Brain microvascular endothelial cell (primary cell): ENCODE measurements around the gene ZNHIT6.

Experiments used
- DNase-seq: peaks from one replicate; pipeline ENCODE4 v3.0.0-alpha.2; 2020
- H3K27ac ChIP-seq: fragments of 250-450 bp; sonication (Bioruptor Pico); 2 replicates; pipeline ENCODE4 v1.5.1; 2020; ENCODE audit warnings: mild to moderate bottlenecking, moderate library complexity
- H3K27me3 ChIP-seq: fragments of 250-450 bp; sonication (Bioruptor Pico); replicated peaks from 2 replicates; pipeline ENCODE4 v1.5.1; 2020; ENCODE audit warnings: mild to moderate bottlenecking
- H3K36me3 ChIP-seq: fragments of 250-450 bp; sonication (Bioruptor Pico); replicated peaks from 2 replicates; pipeline ENCODE4 v1.5.1; 2020; ENCODE audit warnings: mild to moderate bottlenecking
- H3K4me3 ChIP-seq: 2 replicates; pipeline ENCODE4 v1.5.1; 2011; ENCODE audit warnings: low read depth, mild to moderate bottlenecking, control low read depth, low read length, moderate library complexity
- in situ Hi-C: cut with HindIII; loops from 2 replicates; pipeline ENCODE4 v1.10.0; 2017; ENCODE audit warnings: low sequenced_read_pairs, low pct_ligation_motif_present
- TF ChIP-seq, protein P1 (sequence below): IDR thresholded peaks from 2 replicates; pipeline ENCODE4 v1.5.1; 2011; ENCODE audit warnings: low read depth, mild to moderate bottlenecking, moderate library complexity, low read length, control low read depth, inconsistent platforms; ENCODE audit errors: missing control alignments

ZNHIT6 gene

GRCh38 chr1:85623061-85623471 lies 85.2 kb downstream of the ZNHIT6 start:
- peak overlapping the region; percentile 81 for H3K27ac ChIP-seq
- in situ Hi-C loops: no loop called here
- DNase-seq: peak; percentile 90

GRCh38 chr1:85621430-85621829 lies 86.8 kb downstream of the ZNHIT6 start:
- H3K27ac ChIP-seq: no peak overlapping the region
- TF ChIP-seq, protein P1, sequence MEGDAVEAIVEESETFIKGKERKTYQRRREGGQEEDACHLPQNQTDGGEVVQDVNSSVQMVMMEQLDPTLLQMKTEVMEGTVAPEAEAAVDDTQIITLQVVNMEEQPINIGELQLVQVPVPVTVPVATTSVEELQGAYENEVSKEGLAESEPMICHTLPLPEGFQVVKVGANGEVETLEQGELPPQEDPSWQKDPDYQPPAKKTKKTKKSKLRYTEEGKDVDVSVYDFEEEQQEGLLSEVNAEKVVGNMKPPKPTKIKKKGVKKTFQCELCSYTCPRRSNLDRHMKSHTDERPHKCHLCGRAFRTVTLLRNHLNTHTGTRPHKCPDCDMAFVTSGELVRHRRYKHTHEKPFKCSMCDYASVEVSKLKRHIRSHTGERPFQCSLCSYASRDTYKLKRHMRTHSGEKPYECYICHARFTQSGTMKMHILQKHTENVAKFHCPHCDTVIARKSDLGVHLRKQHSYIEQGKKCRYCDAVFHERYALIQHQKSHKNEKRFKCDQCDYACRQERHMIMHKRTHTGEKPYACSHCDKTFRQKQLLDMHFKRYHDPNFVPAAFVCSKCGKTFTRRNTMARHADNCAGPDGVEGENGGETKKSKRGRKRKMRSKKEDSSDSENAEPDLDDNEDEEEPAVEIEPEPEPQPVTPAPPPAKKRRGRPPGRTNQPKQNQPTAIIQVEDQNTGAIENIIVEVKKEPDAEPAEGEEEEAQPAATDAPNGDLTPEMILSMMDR: no peak
- in situ Hi-C loops: no loop called here
- no peak overlapping the region for H3K4me3 ChIP-seq
- H3K27me3 ChIP-seq: no peaks in the 10 kb centered on the region
- H3K36me3 ChIP-seq: no peaks in the 10 kb centered on the region
- no peak for DNase-seq

More at GRCh38 chr1:85623061-85623471, 85.2 kb downstream of the ZNHIT6 start:
- Histone ChIP-seq H3K27me3 (no peaks in the 10 kb centered on the region), H3K36me3 (no peaks in the 10 kb centered on the region), H3K4me3 (no peak overlapping the region)
- TF ChIP-seq, protein P1: no peak

- H3K36me3 ChIP-seq: no peaks in the 10 kb centered on the region
- in situ Hi-C loops: no loop called here
- DNase-seq: peak; percentile 52
These were observed 90.6 kb downstream of the ZNHIT6 start for GRCh38 chr1:85617633-85618100.

DNA sequence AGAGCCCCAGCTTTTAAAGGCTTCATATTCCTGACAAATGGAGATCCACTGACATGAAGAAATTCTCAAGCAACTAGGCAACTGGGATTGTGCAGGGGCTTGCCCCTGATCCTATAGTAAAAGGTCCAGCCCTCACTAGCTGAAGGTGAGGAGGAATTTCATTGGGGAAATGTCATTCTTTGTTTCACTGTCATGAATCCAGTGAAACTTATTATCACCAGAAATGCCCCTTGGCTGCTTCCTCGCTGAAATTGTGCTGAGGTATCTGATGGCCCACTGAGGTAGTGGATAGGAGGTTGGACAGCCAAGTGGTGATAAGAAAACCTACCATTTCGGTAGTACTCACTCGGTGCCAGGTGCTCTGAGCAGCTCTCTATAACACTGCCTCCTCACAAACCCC lies 91.5 kb downstream of the ZNHIT6 start:
- no peaks in the 10 kb centered on the region for H3K36me3 ChIP-seq
- no peak for DNase-seq
- H3K27me3 ChIP-seq: no peaks in the 10 kb centered on the region
- in situ Hi-C loops: no loop called here
- peak overlapping the region; percentile 22 for H3K27ac ChIP-seq
- TF ChIP-seq, protein P1: no peak
- H3K4me3 ChIP-seq: no peak overlapping the region

More at GRCh38 chr1:85617633-85618100, 90.6 kb downstream of the ZNHIT6 start:
- H3K27ac ChIP-seq: peak overlapping the region; percentile 54
- H3K27me3 ChIP-seq: no peaks in the 10 kb centered on the region
- H3K4me3 ChIP-seq: no peak overlapping the region
- TF ChIP-seq, protein P1: no peak

GRCh38 chr1:85616364-85616705 lies 91.9 kb downstream of the ZNHIT6 start:
- TF ChIP-seq, protein P1: no peak
- no peak for DNase-seq
- Histone ChIP-seq H3K27ac (peak overlapping the region; percentile 22), H3K27me3 (no peaks in the 10 kb centered on the region), H3K36me3 (no peaks in the 10 kb centered on the region), H3K4me3 (no peak overlapping the region)
- in situ Hi-C loops: no loop called here

DNA sequence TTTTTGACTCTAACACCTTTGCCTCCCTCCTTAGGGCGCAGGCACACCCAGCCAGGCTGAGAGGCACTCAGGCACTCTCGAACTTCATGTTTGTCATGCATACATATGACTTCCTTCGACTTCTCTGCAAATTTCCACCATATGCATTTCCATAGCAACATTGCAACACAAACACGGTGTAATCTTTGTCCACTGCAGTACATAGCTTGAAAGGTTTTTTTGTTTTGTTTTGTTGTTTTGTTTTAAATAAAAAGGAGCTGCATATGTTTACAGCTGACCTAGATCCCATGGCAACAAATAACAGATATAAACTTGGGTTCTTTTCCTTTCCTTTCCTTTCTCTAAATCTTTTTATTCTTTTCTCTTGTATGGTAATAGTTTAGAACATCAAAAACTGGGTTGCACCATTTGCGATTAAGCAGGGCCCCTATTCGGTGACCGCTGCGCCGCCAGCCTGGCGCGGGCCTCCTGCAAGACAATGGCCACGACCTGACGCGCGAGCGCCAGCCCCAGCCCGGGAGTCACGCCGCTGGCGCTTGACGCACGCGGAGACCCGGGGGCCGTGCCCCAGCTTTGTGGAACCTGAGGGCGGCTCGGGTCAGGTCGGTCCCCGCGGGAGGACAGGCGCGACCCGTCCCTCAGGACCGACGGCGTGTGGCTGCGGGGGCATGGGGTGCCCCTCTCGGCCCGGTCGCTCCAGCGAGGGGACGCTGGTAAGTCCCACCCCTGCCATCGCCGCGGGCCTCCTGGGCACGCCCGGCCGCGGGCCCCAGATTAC lies 92.5 kb downstream of the ZNHIT6 start:
- no peak for DNase-seq
- TF ChIP-seq, protein P1: no peak
- Histone ChIP-seq H3K27ac (peak overlapping the region; percentile 22), H3K36me3 (no peaks in the 10 kb centered on the region), H3K27me3 (no peaks in the 10 kb centered on the region), H3K4me3 (no peak overlapping the region)
- in situ Hi-C loops: no loop called here
